Posterior cingulate gyrus (tissue), 11 donors: ENCODE measurements around the gene HOXA7.
A peak's percentile ranks its signal among the peaks of the same experiment; 100 is the strongest.

ENCODE experiments used
- DNase-seq, 10 donors: peaks; one replicate each; pipeline versions ENCODE4 v3.0.0 to v3.0.0-alpha.2; 2020 to 2021; ENCODE audit warnings: mixed read lengths in 3 of 10
- intact Hi-C: fragments of 100-400 bp; cut with DNase I; formaldehyde crosslinking; loops from one replicate; pipeline ENCODE4 v1.15.1; 2023

HOXA7 gene

DNA sequence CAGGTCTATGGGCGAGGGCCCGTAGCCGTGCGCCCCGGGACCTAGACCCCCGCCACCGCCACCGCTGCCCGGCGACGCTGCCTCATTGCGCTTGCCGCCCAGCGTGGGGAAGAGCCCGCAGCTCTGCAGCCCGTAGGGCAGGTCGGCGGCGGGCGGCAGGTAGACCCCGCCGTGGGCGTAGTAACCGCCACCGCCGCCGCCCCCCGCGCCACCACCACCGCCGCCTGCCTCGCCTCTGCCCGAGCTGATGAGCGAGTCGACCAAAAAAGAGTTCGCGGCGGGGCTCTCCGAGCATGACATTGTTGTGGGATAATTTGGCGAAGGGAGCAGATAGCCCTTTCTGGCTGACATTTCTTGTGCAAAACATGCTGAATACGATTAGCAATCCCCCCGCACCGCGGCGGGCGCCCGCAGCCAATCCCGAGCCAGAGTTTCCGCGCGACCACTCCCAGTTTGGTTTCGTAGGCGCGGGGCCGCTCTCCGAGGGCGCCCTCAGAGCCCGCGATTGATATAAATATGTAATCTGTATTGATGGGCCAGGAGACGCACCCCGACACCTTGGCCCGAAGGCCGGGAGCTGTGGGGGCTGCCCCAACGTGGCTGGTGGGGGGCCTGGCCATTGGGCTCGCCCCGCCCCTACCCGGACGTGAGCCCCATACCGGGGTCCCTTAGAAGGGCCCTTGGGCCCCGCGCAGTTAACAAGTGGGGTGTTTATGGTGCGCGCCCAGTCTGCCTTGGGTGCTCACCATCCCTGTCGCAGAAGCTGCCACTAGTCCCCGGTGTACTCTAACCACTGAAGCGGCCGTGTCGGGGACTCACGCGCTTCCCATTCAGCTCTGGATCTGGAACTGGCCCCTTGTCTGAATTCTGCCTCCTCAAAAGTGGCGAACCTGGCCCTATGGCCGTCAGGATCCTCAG lies 17.7 kb upstream of the HOXA7 start, which contains the start of gene HOXA10:
HOXA10 (minus strand) TSS at position 365 of the 918 bp plus-strand sequence; CDS start at position 351, 14 bp downstream.
- peak in 4 of 10 donors; percentile 2 to 80 (median 64) for DNase-seq
- intact Hi-C loops: no loop called here

- peak in 3 of 10 donors; percentile 41 to 78 (median 70) for DNase-seq
- intact Hi-C loops: no loop called here
Measured at GRCh38 chr7:27173511-27173955, 17.1 kb upstream of the HOXA7 start.

- DNase-seq: peak in 4 of 10 donors; percentile 4 to 75 (median 57)
- intact Hi-C loops: no loop called here
Measured at GRCh38 chr7:27172823-27173510, 16.5 kb upstream of the HOXA7 start.

DNA sequence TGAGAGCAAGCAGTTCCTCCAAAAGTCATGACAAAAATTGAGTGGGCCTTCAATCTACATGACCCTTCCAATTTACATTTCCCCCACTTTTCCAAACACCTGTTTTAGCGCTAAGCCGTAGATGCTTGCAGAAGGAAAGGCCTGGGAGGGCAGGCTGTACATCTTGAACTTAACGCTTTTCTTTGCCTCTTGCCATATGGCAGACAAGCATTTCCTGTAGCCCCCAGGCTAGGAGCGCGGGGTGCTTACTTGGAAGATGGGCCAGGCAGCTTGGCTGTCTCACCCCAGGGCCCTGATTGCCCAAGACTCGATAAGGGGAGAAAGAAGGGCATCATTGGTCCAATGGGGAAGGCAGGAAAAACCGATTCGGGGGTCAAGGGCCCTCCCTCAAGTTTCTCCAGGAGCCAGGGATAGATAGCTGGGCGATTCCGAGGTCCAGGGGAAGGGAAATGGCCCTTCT lies 15.9 kb upstream of the HOXA7 start:
- peak in 3 of 10 donors; percentile 27 to 51 (median 40) for DNase-seq
- intact Hi-C loops: no loop called here

GRCh38 chr7:27171637-27172314 lies 15.3 kb upstream of the HOXA7 start:
- DNase-seq: peak in 4 of 10 donors; percentile 6 to 46 (median 21)
- intact Hi-C loops: no loop called here

- peak in 4 of 10 donors; percentile 2 to 72 (median 53) for DNase-seq
- intact Hi-C loops: no loop called here
Measured at GRCh38 chr7:27171325-27171636, 14.8 kb upstream of the HOXA7 start.

- no peak for DNase-seq
- intact Hi-C loops: no loop called here
Measured at GRCh38 chr7:27170426-27171324, 14.2 kb upstream of the HOXA7 start.

DNA sequence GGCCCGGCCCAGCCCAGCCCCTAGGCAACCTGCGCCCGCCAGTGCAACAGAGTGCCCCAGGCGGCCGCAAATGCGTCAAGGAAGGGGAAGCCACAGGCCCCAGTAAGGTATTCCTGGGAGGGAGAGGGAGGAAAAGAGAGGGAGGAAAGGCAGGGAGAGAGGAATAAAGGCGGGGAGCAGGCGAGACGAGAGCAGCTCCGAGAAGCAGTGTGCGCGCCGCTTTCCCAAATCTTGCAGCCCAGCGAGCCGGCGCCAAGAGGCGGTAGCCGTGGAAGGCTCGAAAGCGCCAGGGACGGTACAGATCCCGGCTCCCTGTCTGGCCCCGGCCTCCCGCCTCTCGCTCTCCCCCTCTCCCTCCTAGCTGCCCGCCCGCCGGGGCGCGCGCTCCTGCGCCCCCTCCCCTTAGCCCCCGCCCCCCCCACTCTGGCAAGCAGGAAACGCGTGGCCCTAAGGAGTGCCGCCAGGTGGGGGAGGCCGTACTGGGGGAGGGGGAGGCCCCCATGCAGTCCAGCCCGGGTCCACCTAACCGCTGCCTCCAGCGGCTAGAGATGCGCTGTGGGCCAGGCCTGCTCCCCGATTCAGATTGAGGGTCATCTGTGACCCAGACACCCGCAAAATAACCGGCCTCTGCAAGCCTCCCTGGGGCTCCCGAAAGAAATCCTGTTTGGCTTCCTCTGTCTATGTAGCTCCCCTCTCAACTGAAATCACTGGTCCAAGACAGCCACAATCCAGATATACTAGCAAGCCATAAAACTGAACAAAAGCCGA lies 13.4 kb upstream of the HOXA7 start:
- intact Hi-C loops: loop anchor here (10.0 kb wide), 1 partner anchor 1275 kb away; no protein-coding TSS in a partner anchor
- peak in 3 of 10 donors; percentile 22 to 66 (median 29) for DNase-seq

DNA sequence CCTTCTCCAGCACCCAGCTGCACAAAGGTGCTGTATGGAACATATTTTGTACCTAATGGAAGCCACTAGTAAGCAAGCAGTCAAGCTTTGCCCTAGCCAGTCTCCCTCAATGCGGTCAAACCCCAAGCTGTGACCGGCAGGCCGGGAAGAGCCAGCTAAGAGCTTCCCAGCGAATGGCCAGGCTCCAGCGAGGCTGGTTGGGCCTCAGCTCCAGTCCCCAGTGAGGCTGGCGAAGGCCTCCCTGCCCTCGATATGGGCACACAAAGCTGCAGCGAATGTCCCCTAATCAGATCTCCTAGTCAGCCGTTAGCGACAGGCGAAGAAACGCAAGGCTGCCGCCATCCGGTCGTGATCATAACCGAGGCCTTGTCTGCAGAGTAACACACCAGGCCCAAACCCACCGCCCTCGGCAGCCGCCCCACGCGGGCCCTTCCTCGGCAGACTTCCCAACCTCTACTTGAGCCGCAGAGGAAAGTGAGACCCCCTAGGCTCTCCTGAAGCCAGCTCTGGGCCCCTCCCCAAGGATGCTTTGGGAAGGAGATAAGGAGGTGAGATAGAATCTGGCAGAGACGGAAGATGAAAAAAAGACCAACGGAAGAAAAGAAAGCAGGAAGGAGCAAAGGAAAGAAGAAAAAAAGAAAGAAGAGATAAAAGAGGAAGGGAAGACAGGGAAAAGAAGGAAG lies 11.9 kb upstream of the HOXA7 start:
- peak in 2 of 10 donors; percentile 58 to 74 for DNase-seq
- intact Hi-C loops: loop anchor here (10.0 kb wide), 1 partner anchor 1274 kb away; no protein-coding TSS in a partner anchor

DNA sequence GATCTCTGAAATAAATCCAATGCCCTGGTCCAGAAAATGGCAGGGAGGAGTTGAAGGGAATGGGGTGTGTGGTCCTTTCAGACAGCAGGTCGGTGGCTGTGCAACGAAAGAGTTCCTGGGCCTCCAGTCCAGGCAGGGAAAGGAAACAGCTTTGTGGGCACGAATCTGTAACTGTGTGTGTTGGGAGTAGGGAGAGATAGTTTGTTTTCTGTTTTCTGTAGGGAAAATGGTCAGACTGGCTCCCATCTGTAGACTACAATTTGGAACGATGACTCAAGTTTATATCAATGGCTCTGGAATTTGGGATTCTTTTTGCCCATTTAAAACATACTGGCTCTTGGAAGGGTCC lies 11.4 kb upstream of the HOXA7 start:
- intact Hi-C loops: loop anchor here (10.0 kb wide), 1 partner anchor 1273 kb away; no protein-coding TSS in a partner anchor
- DNase-seq: no peak

DNA sequence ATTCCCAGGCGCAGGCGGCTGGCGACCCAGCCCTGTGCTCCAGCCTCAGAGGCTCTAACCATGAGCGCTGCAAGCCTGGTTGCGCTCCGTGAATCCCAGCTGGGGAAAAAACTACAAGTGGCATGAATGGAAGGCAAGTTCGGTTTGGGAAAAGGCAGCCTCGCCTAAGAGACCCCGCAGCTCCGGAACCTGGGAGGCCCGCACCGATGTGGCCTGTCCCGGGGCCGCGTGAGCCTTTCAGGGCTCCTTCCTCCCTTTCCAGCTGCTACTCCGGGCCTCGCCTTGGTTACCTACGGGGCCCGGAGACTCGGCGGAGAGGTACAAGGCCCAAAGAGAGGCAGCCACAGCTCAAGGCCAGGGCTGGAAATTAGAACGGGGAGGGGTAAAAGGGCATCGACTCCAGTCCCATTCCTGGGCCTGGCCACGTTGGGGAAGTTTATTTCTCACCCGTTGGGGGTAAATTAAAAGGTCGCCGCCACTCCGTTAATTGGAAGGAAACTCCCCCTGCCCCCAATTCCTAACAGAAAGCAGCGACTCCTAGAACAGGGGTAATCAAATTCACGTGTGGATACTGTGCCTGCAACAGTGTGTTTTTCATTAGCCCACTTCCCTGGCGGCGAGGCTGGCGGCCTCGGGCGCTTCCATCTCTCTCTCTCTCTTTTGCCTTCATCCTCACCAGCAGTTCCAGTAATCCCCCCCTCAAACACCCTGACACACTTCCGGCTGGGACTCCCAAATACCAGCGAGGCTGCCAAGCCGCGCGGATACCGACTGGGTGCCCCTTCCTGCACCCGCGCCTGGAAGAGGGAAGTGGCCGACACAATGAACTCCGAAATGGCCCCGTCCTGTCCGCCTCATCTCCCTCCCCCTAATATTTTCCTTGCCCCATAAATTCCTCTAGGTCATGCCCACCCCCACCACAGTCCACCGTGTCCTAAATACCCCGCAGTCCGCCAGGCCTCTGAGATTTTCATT lies 10.3 kb upstream of the HOXA7 start:
- intact Hi-C loops: loop anchor here (10.0 kb wide), 1 partner anchor 1272 kb away; no protein-coding TSS in a partner anchor
- peak in 2 of 10 donors; percentile 41 to 65 for DNase-seq

- peak in 3 of 10 donors; percentile 31 to 72 (median 33) for DNase-seq
- intact Hi-C loops: loop anchor here (10.0 kb wide), 1 partner anchor 1271 kb away; no protein-coding TSS in a partner anchor
Measured at GRCh38 chr7:27165996-27166530, 9.6 kb upstream of the HOXA7 start.

GRCh38 chr7:27165089-27165995 lies 8.9 kb upstream of the HOXA7 start, which contains the start of gene HOXA9:
Gene HOXA9, minus strand, starts transcription at chr7:27165537. Its CDS starts 80 bp downstream, at chr7:27165457.
- peak in 4 of 10 donors; percentile 19 to 61 (median 50) for DNase-seq
- intact Hi-C loops: loop anchor here (10.0 kb wide), 1 partner anchor 1271 kb away; no protein-coding TSS in a partner anchor

DNA sequence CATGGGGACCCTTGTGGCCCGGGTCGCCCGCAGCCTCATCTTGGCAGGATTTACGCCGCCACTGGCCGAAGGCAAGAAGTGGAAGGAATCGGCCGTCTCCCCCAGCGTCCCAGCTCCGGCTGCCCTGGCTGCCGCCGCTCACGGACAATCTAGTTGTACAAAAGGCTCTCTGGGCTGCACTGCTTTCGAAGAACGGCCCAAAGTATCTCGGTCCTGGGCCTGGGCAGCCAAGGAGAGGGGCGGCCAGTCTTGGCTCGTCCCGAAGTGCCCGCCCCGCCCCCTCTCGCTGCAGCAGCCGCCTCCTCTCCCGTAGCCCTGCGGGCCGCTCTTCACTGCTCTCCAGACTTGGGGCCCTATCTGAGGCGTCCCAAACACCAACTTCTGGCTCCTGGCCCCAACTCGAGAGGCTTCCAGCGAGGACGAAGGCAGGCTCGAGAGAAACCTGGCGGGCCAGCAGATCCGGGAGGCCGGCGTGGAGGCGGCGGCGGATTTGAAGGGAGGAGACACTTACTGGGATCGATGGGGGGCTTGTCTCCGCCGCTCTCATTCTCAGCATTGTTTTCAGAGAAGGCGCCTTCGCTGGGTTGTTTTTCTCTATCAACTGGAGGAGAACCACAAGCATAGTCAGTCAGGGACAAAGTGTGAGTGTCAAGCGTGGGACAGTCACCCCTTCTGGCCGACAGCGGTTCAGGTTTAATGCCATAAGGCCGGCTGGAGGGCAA lies 8.1 kb upstream of the HOXA7 start:
- peak in 3 of 10 donors; percentile 47 to 77 (median 51) for DNase-seq
- intact Hi-C loops: loop anchor here (5.0 to 10.0 kb wide), 3 partner anchors 497 to 1270 kb away; no protein-coding TSS in a partner anchor

GRCh38 chr7:27164045-27164366 lies 7.5 kb upstream of the HOXA7 start:
- DNase-seq: no peak
- intact Hi-C loops: loop anchor here (5.0 to 10.0 kb wide), 3 partner anchors 497 to 1269 kb away; no protein-coding TSS in a partner anchor
